Neural progenitor cell (in vitro differentiated cells): Measurements from ENCODE around the gene CLDN10. TPM values are rescaled to one million over a fixed set of nuclear protein-coding genes. Genes with fewer than 3 reads are reported as not detected.

Experiments used
- DNase-seq: peaks from one replicate; pipeline ENCODE4 v3.0.0-alpha.2; 2016; ENCODE audit warnings: low spot score
- H2AFZ ChIP-seq: fragments of 200-600 bp; sonication (generic); replicated peaks from 2 replicates; pipeline ENCODE4 v1.6.1; 2016; ENCODE audit warnings: antibody characterized with exemption
- H3F3A ChIP-seq: fragments of 200-600 bp; sonication (generic); 2 replicates; pipeline ENCODE4 v1.6.1; 2016; ENCODE audit warnings: antibody characterized with exemption, low read depth
- H3K27ac ChIP-seq: fragments of 200-600 bp; sonication (generic); 2 replicates; pipeline ENCODE4 v1.5.1; 2016; ENCODE audit warnings: mild to moderate bottlenecking
- H3K27me3 ChIP-seq: fragments of 200-600 bp; sonication (generic); 2 replicates; pipeline ENCODE4 v1.6.1; 2016; ENCODE audit warnings: mild to moderate bottlenecking, moderate library complexity
- H3K36me3 ChIP-seq: fragments of 200-600 bp; sonication (generic); 2 replicates; pipeline ENCODE4 v1.5.1; 2016
- H3K4me1 ChIP-seq: fragments of 200-600 bp; sonication (generic); 2 replicates; pipeline ENCODE4 v1.6.1; 2016; ENCODE audit warnings: mixed run types
- H3K4me2 ChIP-seq: fragments of 200-600 bp; sonication (generic); 2 replicates; pipeline ENCODE4 v1.6.1; 2016
- H3K4me3 ChIP-seq: fragments of 200-600 bp; sonication (generic); 2 replicates; pipeline ENCODE4 v1.5.1; 2016
- H3K79me2 ChIP-seq: fragments of 200-600 bp; sonication (generic); 2 replicates; pipeline ENCODE4 v1.6.1; 2016; ENCODE audit warnings: low read depth
- H3K9ac ChIP-seq: fragments of 200-600 bp; sonication (generic); 2 replicates; pipeline ENCODE4 v1.6.1; 2016
- H3K9me3 ChIP-seq: fragments of 200-600 bp; sonication (generic); 2 replicates; pipeline ENCODE4 v1.5.1; 2016; ENCODE audit warnings: low read depth
- H4K20me1 ChIP-seq: fragments of 200-600 bp; sonication (generic); 2 replicates; pipeline ENCODE4 v1.6.1; 2016; ENCODE audit warnings: low read depth
- H3K27ac Mint-ChIP-seq: 3 replicates; pipeline ENCODE4 v1.8.0; 2021; ENCODE audit warnings: mixed read lengths
- H3K27me3 Mint-ChIP-seq: 2 replicates; pipeline ENCODE4 v1.8.0; 2022; ENCODE audit warnings: low read depth, mild to moderate bottlenecking, inconsistent platforms, moderate library complexity, mixed read lengths; ENCODE audit not compliant: insufficient read depth
- H3K36me3 Mint-ChIP-seq: 3 replicates; pipeline ENCODE4 v1.8.0; 2021; ENCODE audit warnings: mixed read lengths
- H3K4me1 Mint-ChIP-seq: 3 replicates; pipeline ENCODE4 v1.8.0; 2021; ENCODE audit warnings: mixed read lengths
- H3K4me3 Mint-ChIP-seq: 3 replicates; pipeline ENCODE4 v1.8.0; 2021; ENCODE audit warnings: mild to moderate bottlenecking, moderate library complexity, mixed read lengths
- H3K9me3 Mint-ChIP-seq: 3 replicates; pipeline ENCODE4 v1.8.0; 2020; ENCODE audit warnings: mixed read lengths
- EZH2 ChIP-seq: fragments of 200-600 bp; sonication (generic); IDR thresholded peaks from 2 replicates; pipeline ENCODE4 v1.6.1; 2017; ENCODE audit warnings: antibody characterized with exemption, mild to moderate bottlenecking, moderate library complexity
- EZH2phosphoT487 ChIP-seq: fragments of 200-600 bp; sonication (generic); IDR thresholded peaks from 2 replicates; pipeline ENCODE4 v1.6.1; 2017; ENCODE audit warnings: antibody characterized with exemption
- total RNA-seq: library from RNA; depleted of rRNA; stranded (reverse); fragments of >200 nt; gene quantifications from 2 replicates; pipeline ENCODE4 v1.2.3, GENCODE V29; 2015; ENCODE audit warnings: low replicate concordance
- TF ChIP-seq, protein P1 (sequence below): fragments of 200-600 bp; sonication (generic); IDR thresholded peaks from 2 replicates; pipeline ENCODE4 v1.5.1; 2017; ENCODE audit warnings: antibody characterized with exemption, mild to moderate bottlenecking

Gene CLDN10
- total RNA-seq, 1 donor from 2014 or later, result 25.5 TPM

DNA sequence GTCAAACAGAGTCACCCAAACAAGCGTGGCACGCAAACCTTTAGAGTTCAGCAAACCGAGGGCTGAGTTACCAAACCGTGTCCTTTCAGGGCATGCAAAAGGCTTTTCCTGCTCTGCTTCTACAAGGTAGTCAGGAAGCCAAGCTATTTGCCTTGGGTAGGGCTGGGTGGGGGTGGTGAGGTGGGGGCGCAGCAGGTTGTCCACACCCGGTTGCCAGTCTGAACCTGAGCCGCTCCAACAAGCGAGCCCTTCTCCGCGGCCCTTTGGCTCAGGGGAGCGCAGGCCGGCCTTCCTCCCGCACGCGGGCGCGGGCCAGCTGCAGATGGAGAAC, 347 bp upstream of the CLDN10 start:
- Histone ChIP-seq H3K27ac (no peak overlapping the region), H4K20me1 (no peaks in the 10 kb centered on the region), H3K27me3 (peaks cover 39% of the 10 kb centered on the region), H3K4me2 (peak overlapping the region; percentile 81), H3K4me1 (peaks cover 16% of the 10 kb centered on the region), H3K9me3 (no peaks in the 10 kb centered on the region), H3K36me3 (no peaks in the 10 kb centered on the region), H3K9ac (no peak overlapping the region), H3K79me2 (no peaks in the 10 kb centered on the region), H2AFZ (peak overlapping the region; percentile 93), H3F3A (peaks cover 4% of the 10 kb centered on the region), H3K4me3 (peak overlapping the region; percentile 71)
- Mint-ChIP-seq H3K4me3 (peak overlapping the region; percentile 80), H3K27me3 (peaks cover 18% of the 10 kb centered on the region), H3K4me1 (peaks cover 12% of the 10 kb centered on the region), H3K9me3 (no peaks in the 10 kb centered on the region), H3K27ac (no peak overlapping the region), H3K36me3 (no peaks in the 10 kb centered on the region)
- DNase-seq, result no peak
- TF ChIP-seq, protein P1, sequence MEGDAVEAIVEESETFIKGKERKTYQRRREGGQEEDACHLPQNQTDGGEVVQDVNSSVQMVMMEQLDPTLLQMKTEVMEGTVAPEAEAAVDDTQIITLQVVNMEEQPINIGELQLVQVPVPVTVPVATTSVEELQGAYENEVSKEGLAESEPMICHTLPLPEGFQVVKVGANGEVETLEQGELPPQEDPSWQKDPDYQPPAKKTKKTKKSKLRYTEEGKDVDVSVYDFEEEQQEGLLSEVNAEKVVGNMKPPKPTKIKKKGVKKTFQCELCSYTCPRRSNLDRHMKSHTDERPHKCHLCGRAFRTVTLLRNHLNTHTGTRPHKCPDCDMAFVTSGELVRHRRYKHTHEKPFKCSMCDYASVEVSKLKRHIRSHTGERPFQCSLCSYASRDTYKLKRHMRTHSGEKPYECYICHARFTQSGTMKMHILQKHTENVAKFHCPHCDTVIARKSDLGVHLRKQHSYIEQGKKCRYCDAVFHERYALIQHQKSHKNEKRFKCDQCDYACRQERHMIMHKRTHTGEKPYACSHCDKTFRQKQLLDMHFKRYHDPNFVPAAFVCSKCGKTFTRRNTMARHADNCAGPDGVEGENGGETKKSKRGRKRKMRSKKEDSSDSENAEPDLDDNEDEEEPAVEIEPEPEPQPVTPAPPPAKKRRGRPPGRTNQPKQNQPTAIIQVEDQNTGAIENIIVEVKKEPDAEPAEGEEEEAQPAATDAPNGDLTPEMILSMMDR, result no peak
- TF ChIP-seq EZH2, result no peak
- TF ChIP-seq EZH2phosphoT487, result no peak

DNA sequence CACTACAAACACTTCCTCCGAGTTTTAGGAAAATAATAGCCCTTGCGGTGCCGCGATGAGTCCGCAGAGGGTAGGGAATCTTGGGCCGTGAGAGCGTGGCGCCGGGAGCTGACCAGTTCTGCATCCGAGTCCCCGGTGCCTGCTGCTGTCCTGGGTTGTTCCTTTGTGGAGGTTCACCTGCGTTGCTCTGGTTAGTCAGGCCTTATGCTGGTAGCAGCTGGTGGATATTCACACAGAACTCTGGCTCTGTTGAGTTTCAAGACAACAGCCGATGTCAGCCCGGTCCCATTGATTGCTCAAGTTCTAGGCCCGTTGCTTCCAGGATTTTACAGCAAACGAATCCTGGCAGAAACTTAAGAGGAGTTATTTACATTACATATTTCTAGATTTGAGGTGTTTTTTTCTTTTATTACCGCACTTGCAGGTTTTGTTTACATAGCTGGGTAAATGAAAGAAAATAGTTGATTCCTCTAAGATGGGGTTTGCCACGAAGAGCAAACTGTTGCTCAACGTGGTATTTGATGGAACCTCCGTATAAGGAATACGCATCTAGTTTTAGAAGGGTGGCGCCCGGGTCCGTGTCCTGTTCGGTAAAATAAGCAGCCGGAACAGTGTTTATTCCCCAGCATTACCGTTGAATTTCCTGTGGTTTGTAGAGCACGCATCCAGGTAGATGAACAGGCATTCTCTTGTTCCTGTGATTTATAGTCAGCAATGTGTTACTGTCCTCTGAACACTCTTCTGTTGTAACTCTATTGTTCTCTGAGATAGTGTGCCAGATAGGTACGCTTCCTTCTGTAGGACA, 1.3 kb downstream of the CLDN10 start:
- Mint-ChIP-seq H3K9me3 (no peaks in the 10 kb centered on the region), H3K36me3 (no peaks in the 10 kb centered on the region), H3K27me3 (peaks cover 15% of the 10 kb centered on the region), H3K4me3 (peak overlapping the region; percentile 77), H3K4me1 (peaks cover 11% of the 10 kb centered on the region), H3K27ac (no peak overlapping the region)
- Histone ChIP-seq H3F3A (no peaks in the 10 kb centered on the region), H4K20me1 (no peaks in the 10 kb centered on the region), H3K4me2 (peak overlapping the region; percentile 81), H3K27ac (no peak overlapping the region), H3K36me3 (no peaks in the 10 kb centered on the region), H2AFZ (peak overlapping the region; percentile 93), H3K4me1 (peaks cover 11% of the 10 kb centered on the region), H3K4me3 (peak overlapping the region; percentile 71), H3K79me2 (no peaks in the 10 kb centered on the region), H3K9ac (no peak overlapping the region), H3K9me3 (no peaks in the 10 kb centered on the region), H3K27me3 (peaks cover 39% of the 10 kb centered on the region)
- peak; percentile 41 for TF ChIP-seq EZH2
- TF ChIP-seq, protein P1, result no peak
- peak; percentile 55 for DNase-seq

DNA sequence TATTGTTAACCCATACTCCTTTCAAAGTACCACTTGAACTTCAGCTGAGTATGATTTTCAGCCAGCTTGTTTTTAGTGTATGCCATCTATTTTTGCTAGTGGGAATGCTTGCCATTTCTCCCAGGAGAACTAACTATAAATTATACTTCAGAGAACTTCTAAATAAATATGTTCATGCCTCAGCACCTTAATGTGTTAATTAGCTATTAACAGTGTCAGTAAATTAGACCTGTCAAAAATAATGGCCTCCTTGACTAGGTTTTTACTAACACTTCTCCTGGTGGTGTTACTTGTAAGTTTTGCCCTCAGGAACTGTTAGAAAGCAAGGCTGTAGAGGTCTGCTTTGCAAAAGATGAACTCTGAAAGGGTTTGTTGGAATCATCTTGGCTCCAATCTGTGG, 4.5 kb downstream of the CLDN10 start:
- no peak for DNase-seq
- H3K9me3 Mint-ChIP-seq, result no peaks in the 10 kb centered on the region
- H3K36me3 ChIP-seq, result no peaks in the 10 kb centered on the region
- H3K4me2 ChIP-seq, result no peak overlapping the region
- H3K4me1 Mint-ChIP-seq, result peaks cover 6% of the 10 kb centered on the region
- no peak overlapping the region for H3K27ac Mint-ChIP-seq
- peaks cover 12% of the 10 kb centered on the region for H3K27me3 Mint-ChIP-seq
- H4K20me1 ChIP-seq, result no peaks in the 10 kb centered on the region
- H3K36me3 Mint-ChIP-seq, result no peaks in the 10 kb centered on the region
- TF ChIP-seq, protein P1, result no peak
- TF ChIP-seq EZH2phosphoT487, result no peak
- no peak for TF ChIP-seq EZH2
- peaks cover 26% of the 10 kb centered on the region for H3K27me3 ChIP-seq
- H3F3A ChIP-seq, result no peaks in the 10 kb centered on the region
- no peak overlapping the region for H3K4me3 Mint-ChIP-seq
- no peaks in the 10 kb centered on the region for H3K79me2 ChIP-seq
- H3K27ac ChIP-seq, result no peak overlapping the region
- H2AFZ ChIP-seq, result no peak overlapping the region
- H3K4me1 ChIP-seq, result peaks cover 8% of the 10 kb centered on the region
- H3K9me3 ChIP-seq, result no peaks in the 10 kb centered on the region
- H3K9ac ChIP-seq, result no peak overlapping the region
- no peak overlapping the region for H3K4me3 ChIP-seq
